ENCODE results near the gene SNAPC5. TPM values are rescaled to one million over a fixed set of nuclear protein-coding genes. Genes with fewer than 3 reads are reported as not detected.

SNAPC5 gene
- total RNA-seq, 1 donor from 2014 or later = 15.0 TPM

GRCh38 chr15:66481107-66481856, 16.3 kb downstream of the SNAPC5 start:
- H3K27ac Mint-ChIP-seq (ENCODE audit: unreplicated experiment) = no peak overlapping the region
- H3K27me3 Mint-ChIP-seq (ENCODE audit: low read depth) = no peaks in the 10 kb centered on the region
- H3K4me1 Mint-ChIP-seq (ENCODE audit: low read depth) = no peaks in the 10 kb centered on the region
- H3K4me3 Mint-ChIP-seq (ENCODE audit: unreplicated experiment) = no peak overlapping the region
- no peaks in the 10 kb centered on the region for H3K9me3 Mint-ChIP-seq (ENCODE audit: low read depth)
- no peak for DNase-seq (ENCODE audit: low spot score)
- TF ChIP-seq CTCF (IDR thresholded peaks at IDR 0.05) = no peak
- peaks cover 22% of the 10 kb centered on the region for H3K36me3 Mint-ChIP-seq (ENCODE audit: low read depth)

GRCh38 chr15:66480267-66480666, 17.3 kb downstream of the SNAPC5 start:
- Mint-ChIP-seq H3K36me3 (ENCODE audit: low read depth) (peaks cover 22% of the 10 kb centered on the region), H3K4me3 (ENCODE audit: unreplicated experiment) (no peak overlapping the region), H3K4me1 (ENCODE audit: low read depth) (no peaks in the 10 kb centered on the region), H3K27me3 (ENCODE audit: low read depth) (no peaks in the 10 kb centered on the region), H3K9me3 (ENCODE audit: low read depth) (no peaks in the 10 kb centered on the region), H3K27ac (ENCODE audit: unreplicated experiment) (no peak overlapping the region)
- TF ChIP-seq CTCF (IDR thresholded peaks at IDR 0.05) = no peak
- no peak for DNase-seq (ENCODE audit: low spot score)

GRCh38 chr15:66477011-66477410, 20.6 kb downstream of the SNAPC5 start:
- Mint-ChIP-seq H3K36me3 (ENCODE audit: low read depth) (peaks cover 8% of the 10 kb centered on the region), H3K27ac (ENCODE audit: unreplicated experiment) (peak overlapping the region; percentile 65), H3K4me1 (ENCODE audit: low read depth) (peaks cover 22% of the 10 kb centered on the region), H3K9me3 (ENCODE audit: low read depth) (no peaks in the 10 kb centered on the region), H3K4me3 (ENCODE audit: unreplicated experiment) (no peak overlapping the region), H3K27me3 (ENCODE audit: low read depth) (no peaks in the 10 kb centered on the region)
- TF ChIP-seq CTCF (IDR thresholded peaks at IDR 0.05) = no peak
- DNase-seq (ENCODE audit: low spot score) = no peak

- TF ChIP-seq CTCF (IDR thresholded peaks at IDR 0.05) = no peak
- H3K27ac Mint-ChIP-seq (ENCODE audit: unreplicated experiment) = no peak overlapping the region
- H3K4me1 Mint-ChIP-seq (ENCODE audit: low read depth) = peaks cover 25% of the 10 kb centered on the region
- no peaks in the 10 kb centered on the region for H3K27me3 Mint-ChIP-seq (ENCODE audit: low read depth)
- no peak overlapping the region for H3K4me3 Mint-ChIP-seq (ENCODE audit: unreplicated experiment)
- no peaks in the 10 kb centered on the region for H3K9me3 Mint-ChIP-seq (ENCODE audit: low read depth)
- H3K36me3 Mint-ChIP-seq (ENCODE audit: low read depth) = peaks cover 4% of the 10 kb centered on the region
- no peak for DNase-seq (ENCODE audit: low spot score)
Observed at GRCh38 chr15:66476535-66476934, 21.0 kb downstream of the SNAPC5 start.

- Mint-ChIP-seq H3K9me3 (ENCODE audit: low read depth) (no peaks in the 10 kb centered on the region), H3K4me3 (ENCODE audit: unreplicated experiment) (no peak overlapping the region), H3K27me3 (ENCODE audit: low read depth) (no peaks in the 10 kb centered on the region), H3K36me3 (ENCODE audit: low read depth) (peaks cover 3% of the 10 kb centered on the region), H3K4me1 (ENCODE audit: low read depth) (peaks cover 25% of the 10 kb centered on the region), H3K27ac (ENCODE audit: unreplicated experiment) (no peak overlapping the region)
- no peak for DNase-seq (ENCODE audit: low spot score)
- no peak for TF ChIP-seq CTCF (IDR thresholded peaks at IDR 0.05)
Observed at GRCh38 chr15:66474963-66475362, 22.6 kb downstream of the SNAPC5 start.
